ENCODE data around the gene DDX39A.
A peak's percentile ranks its signal among the peaks of the same experiment; 100 is the strongest.
"Not testable (repeated sequence)": the region's sequence is repeated elsewhere in the genome, so short reads cannot be mapped to it uniquely, and the experiment has no call there.

The DDX39A gene

DNA sequence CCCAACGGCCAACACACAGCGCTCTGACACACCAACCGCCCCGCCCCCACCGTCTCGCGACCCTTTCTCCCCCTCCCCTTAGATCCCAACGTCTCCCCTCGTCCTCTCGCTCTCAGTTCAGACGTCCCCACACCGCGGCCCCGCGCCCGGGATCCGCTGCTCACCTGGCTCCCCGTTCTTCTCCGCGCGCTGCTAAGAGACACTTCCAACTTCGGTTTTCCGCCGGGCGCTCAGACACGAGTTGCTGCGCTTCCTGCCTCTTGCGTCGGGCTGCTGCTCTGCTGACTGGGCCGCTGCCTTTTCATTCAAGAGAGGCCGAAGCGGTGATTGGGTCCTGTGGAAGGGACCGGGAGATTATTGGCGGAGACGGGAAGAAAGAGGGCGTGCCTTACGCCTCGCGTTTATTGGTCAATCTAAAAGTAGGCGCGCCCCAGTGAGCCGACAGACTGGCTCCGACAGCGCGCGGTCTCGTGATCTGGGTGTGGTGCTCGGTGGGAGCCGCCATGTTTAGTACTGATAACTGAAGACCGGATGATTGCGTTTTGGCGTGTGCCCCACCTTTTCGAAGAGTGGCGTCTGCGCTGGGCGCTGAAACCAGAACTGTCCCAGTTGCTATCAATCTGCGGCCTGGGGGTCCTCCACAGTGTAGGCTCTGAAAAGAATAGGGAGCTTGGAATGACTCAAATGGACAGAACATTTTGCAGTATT lies at the start of gene DDX39A:
TSS of gene DDX39A (minus strand) at position 236 of the 708 bp plus-strand sequence. CDS start 6,121 bp downstream, outside the sequence.
- DNase-seq: peak; percentile 99

- no peak for DNase-seq
These were observed 48.7 kb upstream of the DDX39A start for GRCh38 chr19:14467816-14468215.

DNA sequence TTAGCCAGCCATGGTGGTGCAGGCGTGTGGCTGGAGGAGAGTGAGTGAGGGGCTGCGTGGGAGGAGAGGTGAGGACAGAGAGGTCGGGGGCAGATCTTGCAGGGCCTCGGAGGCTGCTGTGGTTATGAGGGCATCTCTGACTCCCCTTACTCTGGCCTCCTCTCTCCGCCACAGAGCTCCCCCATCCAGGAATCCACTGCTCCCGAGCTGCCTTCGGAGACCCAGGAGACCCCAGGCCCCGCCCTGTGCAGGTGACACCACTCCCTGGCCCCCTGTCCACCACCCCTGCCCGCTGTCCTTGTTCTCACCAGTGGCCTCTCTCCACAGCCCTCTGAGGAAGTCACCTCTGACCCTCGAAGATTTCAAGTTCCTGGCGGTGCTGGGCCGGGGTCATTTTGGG lies 48.2 kb upstream of the DDX39A start:
- DNase-seq: no peak

- DNase-seq: no peak
These were observed 44.6 kb upstream of the DDX39A start for GRCh38 chr19:14463747-14464146.

DNA sequence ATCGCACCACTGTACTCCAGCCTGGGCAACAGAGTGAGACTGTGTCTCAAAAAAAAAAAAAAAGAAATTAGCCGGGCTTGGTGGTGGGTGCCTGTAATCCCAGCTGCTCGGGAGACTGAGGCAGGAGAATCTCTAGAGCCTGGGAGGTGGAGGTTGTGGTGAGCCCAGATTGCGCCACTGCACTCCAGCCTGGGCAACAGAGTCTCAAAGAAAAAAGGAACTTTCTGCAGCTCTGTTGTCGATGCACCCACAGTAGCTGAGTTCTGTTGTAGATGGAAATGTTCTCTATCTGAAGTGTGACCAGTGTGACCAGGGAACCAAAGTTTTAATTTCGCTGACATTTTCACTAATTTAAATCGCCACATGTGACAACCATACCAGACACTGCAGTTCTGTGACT lies 43.3 kb upstream of the DDX39A start:
- DNase-seq: not testable (repeated sequence)

GRCh38 chr19:14460935-14461334 lies 41.8 kb upstream of the DDX39A start:
- no peak for DNase-seq

GRCh38 chr19:14459703-14460102 lies 40.6 kb upstream of the DDX39A start:
- no peak for DNase-seq

DNA sequence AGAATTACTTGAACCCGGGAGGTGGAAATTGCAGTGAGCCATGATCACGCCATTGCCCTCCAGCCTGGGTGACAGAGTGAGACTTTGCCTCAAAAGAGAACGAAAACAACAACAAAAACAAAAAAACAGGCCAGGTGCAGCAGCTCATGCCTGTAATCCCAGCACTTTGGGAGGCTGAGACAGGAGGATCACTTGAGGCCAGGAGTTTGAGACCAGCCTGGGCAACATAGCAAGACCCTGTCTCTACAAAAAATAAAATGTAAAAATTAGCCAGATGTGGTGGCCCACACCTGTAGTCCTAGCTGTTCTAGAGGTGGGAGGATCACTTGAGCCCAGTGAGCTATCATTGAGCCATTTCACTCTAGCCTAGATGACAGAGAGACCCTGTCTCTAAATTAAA lies 33.2 kb upstream of the DDX39A start:
- not testable (repeated sequence) for DNase-seq

DNA sequence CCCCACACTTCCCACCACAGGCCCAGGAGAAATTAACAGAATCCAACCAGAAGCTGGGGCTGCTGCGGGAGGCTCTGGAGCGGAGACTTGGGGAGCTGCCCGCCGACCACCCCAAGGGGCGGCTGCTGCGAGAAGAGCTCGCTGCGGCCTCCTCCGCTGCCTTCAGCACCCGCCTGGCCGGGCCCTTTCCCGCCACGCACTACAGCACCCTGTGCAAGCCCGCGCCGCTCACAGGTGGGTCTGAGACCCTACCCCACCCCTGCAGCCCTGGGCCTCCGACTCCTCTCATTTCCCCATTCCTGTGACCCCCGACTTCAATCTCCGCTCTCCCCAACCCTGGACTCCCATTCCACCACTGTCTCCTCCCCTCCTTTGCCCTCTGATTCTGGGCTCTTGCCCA lies 31.7 kb upstream of the DDX39A start:
- no peak for DNase-seq

DNA sequence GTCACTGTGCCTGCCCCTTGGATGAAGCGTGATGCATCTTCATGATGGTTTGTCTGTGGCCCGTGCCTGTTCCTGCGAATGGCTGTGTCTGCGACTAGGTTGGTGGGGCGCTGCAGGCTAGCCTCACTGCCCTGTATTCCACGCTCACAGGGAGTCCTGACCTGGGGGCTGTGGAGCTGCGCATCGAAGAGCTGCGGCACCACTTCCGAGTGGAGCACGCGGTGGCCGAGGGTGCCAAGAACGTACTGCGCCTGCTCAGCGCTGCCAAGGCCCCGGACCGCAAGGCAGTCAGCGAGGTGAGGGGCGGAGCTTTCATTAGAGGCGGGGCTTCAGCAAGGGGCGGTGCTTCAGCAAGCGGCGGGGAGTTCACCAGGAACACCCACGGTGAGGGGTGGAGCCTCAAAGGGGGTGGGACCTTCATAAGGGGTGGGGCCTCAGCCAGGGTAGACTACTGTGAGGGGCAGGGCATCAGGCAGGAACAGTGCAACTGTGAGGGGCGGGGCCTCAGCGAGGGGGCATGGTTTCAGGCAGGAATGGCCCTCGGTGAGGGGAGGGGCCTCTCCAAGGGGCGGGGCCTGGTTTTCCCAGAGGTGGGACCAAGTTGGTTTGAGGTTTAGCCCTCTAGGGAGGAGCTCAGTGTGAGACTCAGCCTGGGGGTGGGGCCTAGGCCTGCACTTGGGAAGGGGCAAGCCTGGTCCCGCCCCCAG lies 31.2 kb upstream of the DDX39A start:
- DNase-seq: peak in 1 of 2 experiments; percentile 44

DNA sequence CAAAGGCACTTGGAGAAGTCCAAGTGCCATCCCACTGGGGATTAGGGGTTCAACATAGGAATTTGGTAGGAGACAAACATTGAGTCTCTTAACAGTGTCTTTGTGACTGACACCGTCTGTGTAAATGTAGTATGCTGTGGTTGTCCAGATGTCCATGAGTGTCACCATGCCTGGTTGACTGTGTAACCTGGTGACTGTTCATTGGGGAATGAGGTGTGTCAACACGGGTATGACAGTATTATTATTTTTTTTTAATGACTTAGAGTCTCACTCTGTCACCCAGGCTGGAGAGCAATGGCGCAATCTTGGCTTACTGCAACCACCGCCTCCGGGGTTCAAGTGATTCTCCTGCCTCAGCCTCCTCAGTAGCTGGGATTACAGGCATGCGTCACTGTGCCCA lies 30.2 kb upstream of the DDX39A start:
- no peak for DNase-seq

DNA sequence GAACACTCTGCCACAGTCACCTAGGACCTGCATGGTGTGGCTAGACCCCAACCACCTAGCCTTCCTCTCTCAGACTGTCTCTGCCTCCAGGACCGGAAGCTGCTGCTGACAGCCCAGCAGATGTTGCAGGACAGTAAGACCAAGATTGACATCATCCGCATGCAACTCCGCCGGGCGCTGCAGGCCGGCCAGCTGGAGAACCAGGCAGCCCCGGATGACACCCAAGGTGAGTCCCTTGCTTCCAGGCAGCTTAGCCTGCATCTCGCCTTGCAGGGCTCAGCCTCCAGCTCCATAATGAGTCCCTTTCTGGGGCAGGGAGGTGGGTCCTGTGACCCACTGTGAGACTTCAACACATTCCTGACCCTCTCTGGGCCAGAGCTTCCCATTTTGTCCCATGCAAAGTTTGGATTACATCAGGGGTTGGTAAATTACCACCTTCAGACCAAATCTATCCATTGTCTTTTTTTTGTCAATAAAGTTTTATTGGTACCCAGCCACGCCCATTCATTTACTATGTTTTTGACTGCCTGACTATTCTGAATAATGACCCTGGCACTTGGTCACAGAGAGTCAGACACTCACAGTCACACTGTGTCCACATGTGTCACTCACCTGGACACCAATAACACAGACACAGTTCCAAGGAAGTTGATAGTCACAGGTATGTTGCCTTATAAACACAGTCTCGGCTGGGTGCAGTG lies 27.3 kb upstream of the DDX39A start:
- no peak for DNase-seq

DNA sequence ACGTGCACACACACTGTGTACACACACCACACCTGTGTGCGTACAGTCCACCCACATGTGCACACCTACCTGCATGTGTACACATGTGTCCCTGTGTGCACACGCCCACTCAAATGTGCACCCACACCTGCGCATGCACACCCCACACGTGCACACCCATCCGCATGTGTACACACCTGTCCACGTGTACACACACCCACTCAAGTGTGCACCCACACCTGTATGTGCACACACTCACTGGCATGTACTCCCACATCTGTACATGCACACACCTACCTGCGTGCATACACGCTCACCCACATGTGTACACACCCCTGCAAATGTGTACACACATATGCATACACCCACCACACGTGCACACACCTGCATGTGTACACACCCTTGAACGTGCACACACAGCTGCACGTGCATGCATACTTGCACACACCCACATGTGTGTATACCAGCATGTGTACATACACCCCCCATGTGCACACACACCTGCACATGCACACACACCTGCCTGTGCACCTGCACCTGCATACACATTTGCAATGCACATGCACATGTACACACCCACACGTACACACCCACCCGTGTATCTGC lies 24.6 kb upstream of the DDX39A start:
- DNase-seq: no peak

- DNase-seq: no peak
These were observed 23.9 kb upstream of the DDX39A start for GRCh38 chr19:14442891-14443631.

GRCh38 chr19:14441041-14441938 lies 22.1 kb upstream of the DDX39A start:
- DNase-seq: no peak

DNA sequence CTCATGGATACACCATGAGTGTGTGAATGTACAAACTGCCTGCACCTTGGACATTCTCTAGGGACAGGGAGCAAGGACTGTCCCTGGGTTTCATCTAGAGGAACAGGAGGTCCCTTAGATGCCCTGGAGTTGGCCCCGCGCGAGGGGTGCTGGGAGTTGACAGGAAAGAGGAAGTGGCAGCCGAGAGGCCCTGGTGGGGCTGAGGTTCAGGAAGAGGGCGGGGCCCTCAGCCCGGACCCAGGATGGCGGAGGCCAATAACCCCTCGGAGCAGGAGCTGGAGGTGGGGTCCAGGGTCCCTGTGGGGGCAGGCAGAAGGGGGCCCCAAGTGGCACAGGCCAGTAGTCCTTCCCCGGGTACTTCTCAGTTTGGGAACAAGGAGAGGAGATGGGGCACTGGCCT lies 20.9 kb upstream of the DDX39A start:
- no peak for DNase-seq

- DNase-seq: no peak
These were observed 19.9 kb upstream of the DDX39A start for GRCh38 chr19:14439014-14439413.

GRCh38 chr19:14437578-14438140 lies 18.5 kb upstream of the DDX39A start:
- no peak for DNase-seq

GRCh38 chr19:14435320-14436050 lies 16.3 kb upstream of the DDX39A start:
- DNase-seq: no peak

DNA sequence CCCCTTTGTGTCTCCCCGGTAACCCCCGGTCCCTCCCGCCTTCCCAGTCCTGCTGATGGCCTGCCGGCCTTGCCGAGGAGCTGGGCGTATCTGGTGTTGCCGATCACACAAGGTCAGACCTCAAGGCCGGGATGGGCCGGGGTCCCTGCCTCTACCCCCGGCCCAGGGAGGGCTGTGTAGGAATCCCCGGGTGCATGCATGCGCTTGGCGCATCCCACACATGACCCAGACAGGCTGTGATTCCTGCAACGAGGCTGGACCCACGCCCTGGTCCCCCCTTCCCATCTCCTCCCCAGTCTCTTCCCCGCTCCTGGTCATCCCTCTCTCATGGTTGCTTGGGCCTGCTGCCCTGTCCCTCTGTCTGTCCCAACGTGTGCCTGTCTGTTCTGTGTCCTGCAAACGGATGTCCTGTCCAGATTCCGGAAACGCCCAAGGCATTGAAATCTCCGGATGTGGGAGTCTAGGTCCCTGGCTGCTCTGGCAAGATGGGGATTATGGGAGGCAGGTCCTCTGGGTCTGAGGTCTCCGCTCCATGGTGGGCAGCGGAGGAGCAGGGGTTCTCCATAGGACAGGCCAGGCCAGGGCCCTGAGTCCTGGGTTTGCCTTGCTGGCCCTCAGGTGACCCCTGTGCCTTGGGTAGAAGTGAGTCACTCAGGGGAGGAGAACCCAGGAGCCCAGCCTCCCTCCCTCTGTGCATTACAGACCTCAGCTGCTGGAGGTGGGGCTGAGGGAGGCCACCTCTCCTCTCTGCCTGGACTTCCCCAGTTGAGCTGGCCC lies 15.6 kb upstream of the DDX39A start:
- DNase-seq: no peak
